GM12892 (cell line): Measurements from ENCODE around the gene LHX2.

Source experiments
- POLR2A ChIP-seq: IDR thresholded peaks from 2 replicates; pipeline ENCODE4 v1.6.1; 2011; ENCODE audit warnings: low read depth, low read length, control low read depth
- POLR2AphosphoS5 ChIP-seq: IDR thresholded peaks from 2 replicates; pipeline ENCODE4 v1.6.1; 2011; ENCODE audit warnings: low read depth, low read length, control low read depth

- TF ChIP-seq POLR2AphosphoS5 (no peak), POLR2A (no peak)
These were observed 45.5 kb upstream of the LHX2 start for GRCh38 chr9:123965801-123966686.
